Gastrocnemius medialis (tissue), 4 donors: Measurements from ENCODE around the gene ENPP1. TPM values are rescaled to one million over a fixed set of nuclear protein-coding genes. Genes with fewer than 3 reads are reported as not detected.

Experiments
- ATAC-seq, 2 donors: fragments of 150-250 bp; one replicate each; pipeline ENCODE4 v1.9.1; 2016
- DNase-seq, 2 donors: peaks; one replicate each; pipeline ENCODE4 v3.0.0-alpha.2; 2019
- H3K27ac ChIP-seq, 4 donors: fragments of 200-600 bp; sonication (generic); 1 replicate in 1 of 4; 2 replicates in 3 of 4; pipeline ENCODE4 v1.5.1; 2016 to 2018; ENCODE audit warnings: mild to moderate bottlenecking in 2 of 4, moderate library complexity in 1 of 4
- H3K27me3 ChIP-seq, 3 donors: fragments of 200-600 bp; sonication (generic) in 2 of 3; 1 replicate in 1 of 3; 2 replicates in 2 of 3; pipeline versions ENCODE4 v1.5.1 to v1.6.0; 2016 to 2019; ENCODE audit warnings: mild to moderate bottlenecking in 1 of 3, moderate library complexity in 1 of 3
- H3K36me3 ChIP-seq, 2 donors: fragments of 200-600 bp; sonication (generic) in 1 of 2; one replicate each; pipeline ENCODE4 v1.5.1; 2017 to 2018
- H3K4me1 ChIP-seq, 2 donors: fragments of 200-600 bp; sonication (generic) in 1 of 2; one replicate each; pipeline ENCODE4 v1.5.1; 2016 to 2017; ENCODE audit warnings: mild to moderate bottlenecking in 2 of 2
- H3K4me3 ChIP-seq, 4 donors: fragments of 200-600 bp; sonication (generic) in 3 of 4; 1 replicate in 1 of 4; 2 replicates in 3 of 4; pipeline ENCODE4 v1.5.1; 2016 to 2019; ENCODE audit warnings: mild to moderate bottlenecking in 2 of 4
- H3K9me3 ChIP-seq, 3 donors: fragments of 200-600 bp; sonication (generic) in 2 of 3; 1 replicate in 1 of 3; 2 replicates in 2 of 3; pipeline ENCODE4 v1.5.1; 2016 to 2019
- CTCF ChIP-seq, 5 experiments: fragments of 450-650 bp in 3 of 5; fragments of 200-600 bp in 2 of 5; sonication (generic) in 2 of 5; IDR thresholded peaks in 4 of 5; conservative IDR thresholded peaks in 1 of 5; 1 replicate in 4 of 5; 2 replicates in 1 of 5; pipeline ENCODE4 v1.5.1; 2016 to 2019; ENCODE audit warnings: antibody characterized with exemption in 5 of 5, mild to moderate bottlenecking in 3 of 5, moderate library complexity in 3 of 5
- POLR2A ChIP-seq, 2 donors: fragments of 450-650 bp; IDR thresholded peaks; one replicate each; pipeline ENCODE4 v1.6.1; 2017; ENCODE audit warnings: antibody characterized with exemption in 2 of 2, mild to moderate bottlenecking in 2 of 2, moderate library complexity in 2 of 2
- in situ Hi-C, 4 donors: fragments of 200-750 bp; cut with MboI; loops; one replicate each; pipeline versions ENCODE4 v1.15.0 to v1.8.0; 2017; ENCODE audit warnings: low sequenced_read_pairs in 4 of 4
- intact Hi-C: fragments of 100-400 bp; cut with DNase I; formaldehyde crosslinking; loops from one replicate; pipeline ENCODE4 v1.15.1; 2023; ENCODE audit warnings: low total_unique reads
- total RNA-seq, 4 donors: library from RNA; depleted of rRNA; stranded (reverse); fragments of >200 nt; gene quantifications; one replicate each; pipeline versions ENCODE4 v1.1.0 to v1.2.3, GENCODE V29; 2016

The ENPP1 gene
- total RNA-seq, 4 donors from 2014 or later, result 3.1 to 5.0 (median 4.0) TPM

GRCh38 chr6:131840936-131841583, 33.2 kb downstream of the ENPP1 start:
- intact Hi-C loops, result no loop called here
- no peak for DNase-seq
- H3K27me3 ChIP-seq, result no peaks in the 10 kb centered on the region
- TF ChIP-seq POLR2A (IDR thresholded peaks at IDR 0.05) (no peak), CTCF (IDR thresholded peaks at IDR 0.05 in 4 of 5, conservative IDR thresholded peaks at IDR 0.05 in 1 of 5) (no peak)
- no peaks in the 10 kb centered on the region for H3K4me1 ChIP-seq
- H3K27ac ChIP-seq, result no peak overlapping the region
- H3K4me3 ChIP-seq, result no peak overlapping the region
- H3K9me3 ChIP-seq, result no peaks in the 10 kb centered on the region
- H3K36me3 ChIP-seq, result no peaks in the 10 kb centered on the region
- no peak for ATAC-seq
- in situ Hi-C loops, result no loop called here

- H3K4me3 ChIP-seq, result no peak overlapping the region
- no peak overlapping the region for H3K27ac ChIP-seq
- intact Hi-C loops, result no loop called here
- no peaks in the 10 kb centered on the region for H3K27me3 ChIP-seq
- H3K4me1 ChIP-seq, result no peaks in the 10 kb centered on the region
- no peak for ATAC-seq
- no peaks in the 10 kb centered on the region for H3K36me3 ChIP-seq
- no peaks in the 10 kb centered on the region for H3K9me3 ChIP-seq
- DNase-seq, result no peak
- TF ChIP-seq POLR2A (IDR thresholded peaks at IDR 0.05) (no peak), CTCF (IDR thresholded peaks at IDR 0.05 in 4 of 5, conservative IDR thresholded peaks at IDR 0.05 in 1 of 5) (no peak)
- in situ Hi-C loops, result no loop called here
Measured at GRCh38 chr6:131843768-131844167, 35.9 kb downstream of the ENPP1 start.

GRCh38 chr6:131844243-131844841, 36.5 kb downstream of the ENPP1 start:
- intact Hi-C loops, result no loop called here
- H3K4me1 ChIP-seq, result no peaks in the 10 kb centered on the region
- no peak for DNase-seq
- no peaks in the 10 kb centered on the region for H3K9me3 ChIP-seq
- H3K36me3 ChIP-seq, result no peaks in the 10 kb centered on the region
- no peak overlapping the region for H3K4me3 ChIP-seq
- in situ Hi-C loops, result no loop called here
- no peak overlapping the region for H3K27ac ChIP-seq
- no peaks in the 10 kb centered on the region for H3K27me3 ChIP-seq
- no peak for ATAC-seq
- TF ChIP-seq POLR2A (IDR thresholded peaks at IDR 0.05) (no peak), CTCF (IDR thresholded peaks at IDR 0.05 in 4 of 5, conservative IDR thresholded peaks at IDR 0.05 in 1 of 5) (no peak)

- ATAC-seq (no peak), DNase-seq (no peak)
- no peaks in the 10 kb centered on the region for H3K9me3 ChIP-seq
- no peaks in the 10 kb centered on the region for H3K36me3 ChIP-seq
- H3K27me3 ChIP-seq, result no peaks in the 10 kb centered on the region
- intact Hi-C loops (no loop called here), in situ Hi-C loops (no loop called here)
- no peak for TF ChIP-seq POLR2A (IDR thresholded peaks at IDR 0.05)
- TF ChIP-seq CTCF (IDR thresholded peaks at IDR 0.05 in 4 of 5, conservative IDR thresholded peaks at IDR 0.05 in 1 of 5), result no peak
- H3K27ac ChIP-seq, result no peak overlapping the region
- no peak overlapping the region for H3K4me3 ChIP-seq
- no peaks in the 10 kb centered on the region for H3K4me1 ChIP-seq
Measured at GRCh38 chr6:131846023-131846663, 38.3 kb downstream of the ENPP1 start.
